WI38 (cell line): Measurements from ENCODE around the gene NEUROG3.

Experiments used
- H3K4me3 ChIP-seq: 2 replicates; pipeline ENCODE4 v1.5.1; 2011; ENCODE audit warnings: low read depth, mild to moderate bottlenecking, control low read depth, low read length
- CTCF ChIP-seq: IDR thresholded peaks from 2 replicates; pipeline ENCODE4 v1.5.1; 2012; ENCODE audit warnings: low read depth, mild to moderate bottlenecking, control low read depth, low read length

Gene NEUROG3

DNA sequence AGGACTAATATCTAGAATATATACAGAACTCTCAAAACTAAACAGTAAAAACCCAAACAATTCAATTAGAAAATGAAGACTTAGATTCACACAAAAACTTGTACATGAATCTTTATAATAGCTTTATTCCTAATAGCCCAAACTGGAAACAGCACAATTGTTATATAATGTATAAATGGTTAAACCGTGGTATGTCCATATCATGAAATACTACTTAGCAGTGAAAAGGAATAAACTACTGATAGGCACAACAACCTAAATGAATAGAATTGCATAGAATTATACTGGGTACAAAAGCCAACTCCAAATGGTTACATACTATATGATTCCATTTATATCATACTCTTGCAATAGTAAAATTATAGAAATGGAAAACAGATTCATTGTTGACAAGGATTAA, 35.9 kb upstream of the NEUROG3 start:
- no peak overlapping the region for H3K4me3 ChIP-seq
- no peak for TF ChIP-seq CTCF

DNA sequence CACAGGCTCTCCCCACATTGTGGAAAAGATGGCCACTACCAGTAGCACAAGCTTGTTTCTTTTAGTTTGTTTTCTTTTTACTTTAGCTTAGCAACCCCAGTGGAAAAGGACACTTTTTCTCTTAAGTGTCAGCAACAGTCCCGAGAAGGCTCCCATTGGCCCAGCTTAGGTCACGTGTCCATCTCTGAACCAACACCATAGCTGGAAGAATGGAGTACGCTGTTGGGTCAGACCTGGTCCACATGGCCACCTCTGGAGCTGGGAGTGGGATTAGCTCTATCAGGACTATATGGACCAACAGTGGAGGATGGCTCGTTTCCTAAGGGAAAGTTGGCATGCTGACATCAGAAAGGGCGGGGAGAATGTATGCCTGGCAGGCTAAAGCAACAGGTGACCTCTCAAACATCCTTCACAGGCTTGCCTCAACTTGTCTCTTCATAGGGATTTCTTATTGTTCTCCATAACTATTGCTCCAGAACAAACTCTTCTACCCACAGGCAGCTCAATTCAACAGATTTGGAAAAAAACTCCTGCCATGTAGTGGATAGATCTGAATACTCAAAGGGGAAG, 27.6 kb upstream of the NEUROG3 start:
- no peak for TF ChIP-seq CTCF

GRCh38 chr10:69588358-69588757, 15.1 kb upstream of the NEUROG3 start:
- no peak overlapping the region for H3K4me3 ChIP-seq
- no peak for TF ChIP-seq CTCF

More for the DNA sequence above, 27.6 kb upstream of the NEUROG3 start:
- no peak overlapping the region for H3K4me3 ChIP-seq

DNA sequence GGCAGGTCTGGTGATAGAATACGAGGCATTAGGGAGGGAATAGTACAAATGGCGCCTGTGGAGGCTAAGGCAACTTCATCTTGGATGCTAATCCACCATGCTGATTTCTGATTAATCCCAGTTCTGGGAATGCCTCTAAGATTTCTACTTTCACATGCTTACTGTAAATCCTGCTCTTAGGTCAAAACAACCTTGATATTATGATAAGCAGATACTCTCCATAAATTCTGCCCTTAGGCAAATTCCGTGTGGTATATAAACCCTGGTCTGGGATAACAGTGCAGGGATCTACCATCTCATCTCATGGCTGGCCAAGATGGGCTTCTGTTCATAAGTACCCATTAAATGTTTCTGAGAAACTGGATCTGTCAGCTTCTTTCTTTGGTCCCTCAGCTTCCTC, 11.4 kb upstream of the NEUROG3 start:
- no peak overlapping the region for H3K4me3 ChIP-seq
- TF ChIP-seq CTCF = no peak

DNA sequence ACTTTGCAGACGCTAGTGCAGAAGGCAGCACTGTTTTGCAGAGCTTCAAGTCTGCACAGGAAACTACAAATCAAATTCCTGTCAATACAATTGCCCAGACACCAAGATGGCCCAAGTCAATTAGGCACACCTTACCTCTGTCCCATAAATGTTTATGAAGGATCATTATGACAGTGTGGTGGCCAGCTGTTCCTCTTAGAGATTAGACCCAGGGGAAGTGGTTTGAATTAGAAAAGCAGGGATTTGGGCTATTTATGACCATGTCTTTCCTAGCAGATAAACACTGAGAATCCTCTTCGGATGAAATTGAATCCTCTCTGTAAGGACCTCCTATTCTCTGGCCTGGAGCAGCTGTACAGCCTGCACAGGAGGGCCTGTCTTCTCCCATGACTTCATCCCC, 9.9 kb upstream of the NEUROG3 start:
- no peak for TF ChIP-seq CTCF
- no peak overlapping the region for H3K4me3 ChIP-seq

GRCh38 chr10:69580435-69580834, 7.2 kb upstream of the NEUROG3 start:
- TF ChIP-seq CTCF = no peak
- H3K4me3 ChIP-seq = no peak overlapping the region

DNA sequence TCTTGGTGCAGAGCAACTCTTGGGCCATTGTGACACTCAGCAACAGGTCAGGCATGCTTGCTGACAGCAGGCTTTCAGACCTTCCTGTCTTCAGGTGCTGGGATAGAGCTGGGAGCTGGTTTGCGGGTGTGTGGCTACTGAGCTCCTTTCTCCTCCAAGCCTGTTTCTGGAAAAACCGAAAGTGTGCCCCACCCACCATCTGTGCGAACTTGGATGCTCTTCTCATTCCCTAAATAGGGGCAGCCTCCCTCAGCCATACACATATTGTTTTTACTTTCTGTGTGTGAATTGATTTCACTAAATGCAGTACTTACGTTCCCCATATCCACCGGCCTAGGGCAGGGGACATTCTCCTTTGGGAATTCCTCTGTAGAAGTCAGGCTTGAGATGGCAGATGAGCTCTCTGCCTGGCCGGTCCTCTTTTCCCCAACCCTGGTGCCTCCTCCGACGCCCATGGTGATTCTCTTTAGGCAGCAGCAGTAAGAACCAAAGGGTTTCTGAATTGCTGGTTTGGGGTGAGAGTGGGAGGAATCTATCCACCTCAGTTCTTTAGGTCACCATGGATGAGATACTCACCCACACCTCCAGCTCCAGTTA, 6.3 kb upstream of the NEUROG3 start:
- no peak overlapping the region for H3K4me3 ChIP-seq
- TF ChIP-seq CTCF = no peak
